ENCODE data around the gene DDX23. TPM values are rescaled to one million over a fixed set of nuclear protein-coding genes. Genes with fewer than 3 reads are reported as not detected.
"Not testable (repeated sequence)": the region's sequence is repeated elsewhere in the genome, so short reads cannot be mapped to it uniquely, and the experiment has no call there.

Gene DDX23
- total RNA-seq, 1 experiment from 2014 or later: 102 TPM

GRCh38 chr12:48856379-48856778, 4.4 kb upstream of the DDX23 start:
- POLR2A ChIA-PET (ENCODE audit: unreplicated experiment): no interaction called here

GRCh38 chr12:48854932-48855331, 3.0 kb upstream of the DDX23 start:
- H3K9me3 ChIP-seq (ENCODE audit: low read length); H2AFZ ChIP-seq (ENCODE audit: low read length); H3K36me3 ChIP-seq (ENCODE audit: low read depth, low read length); DNase-seq; H3K9ac ChIP-seq (ENCODE audit: low read length); H3F3A ChIP-seq (ENCODE audit: low read length, unreplicated experiment); H3K9me2 ChIP-seq (replicated peaks; ENCODE audit: low read length); ATAC-seq; POLR2A ChIA-PET (ENCODE audit: unreplicated experiment); H3K4me3 ChIP-seq (ENCODE audit: low read length); H4K20me1 ChIP-seq (ENCODE audit: low read length); CTCF ChIA-PET; H3K27me3 ChIP-seq (ENCODE audit: low read length); H3K27ac ChIP-seq (ENCODE audit: low read length); H3K4me2 ChIP-seq (ENCODE audit: low read length); BruUV-seq (replicated peaks): not testable (repeated sequence)
- Histone ChIP-seq H3K4me1 (ENCODE audit: insufficient read depth, low read length) (peaks cover 17% of the 10 kb centered on the region), H3K79me2 (ENCODE audit: low read length) (peaks cover 20% of the 10 kb centered on the region)
- intact Hi-C loops (cut with micrococcal nuclease): loop anchor here (5.0 kb wide), 1 partner anchor 127 kb away; no protein-coding TSS in a partner anchor

More at GRCh38 chr12:48856379-48856778, 4.4 kb upstream of the DDX23 start:
- Histone ChIP-seq H3K36me3 (ENCODE audit: low read depth, low read length) (no peaks in the 10 kb centered on the region), H4K20me1 (ENCODE audit: low read length) (no peaks in the 10 kb centered on the region), H3K4me1 (ENCODE audit: insufficient read depth, low read length) (peaks cover 8% of the 10 kb centered on the region; the same call in 1 of the 2 replicates), H3K9ac (ENCODE audit: low read length) (no peak overlapping the region), H3K27me3 (ENCODE audit: low read length) (no peaks in the 10 kb centered on the region), H3K27ac (ENCODE audit: low read length) (no peak overlapping the region), H3K4me3 (ENCODE audit: low read length) (no peak overlapping the region), H3K4me2 (ENCODE audit: low read length) (no peak overlapping the region), H3K9me3 (ENCODE audit: low read length) (no peaks in the 10 kb centered on the region), H3F3A (ENCODE audit: low read length, unreplicated experiment) (no peaks in the 10 kb centered on the region), H3K79me2 (ENCODE audit: low read length) (peaks cover 6% of the 10 kb centered on the region), H2AFZ (ENCODE audit: low read length) (no peak overlapping the region), H3K9me2 (replicated peaks; ENCODE audit: low read length) (no peaks in the 10 kb centered on the region)
- ATAC-seq (no peak), DNase-seq (no peak)
- TF ChIP-seq, protein P1, sequence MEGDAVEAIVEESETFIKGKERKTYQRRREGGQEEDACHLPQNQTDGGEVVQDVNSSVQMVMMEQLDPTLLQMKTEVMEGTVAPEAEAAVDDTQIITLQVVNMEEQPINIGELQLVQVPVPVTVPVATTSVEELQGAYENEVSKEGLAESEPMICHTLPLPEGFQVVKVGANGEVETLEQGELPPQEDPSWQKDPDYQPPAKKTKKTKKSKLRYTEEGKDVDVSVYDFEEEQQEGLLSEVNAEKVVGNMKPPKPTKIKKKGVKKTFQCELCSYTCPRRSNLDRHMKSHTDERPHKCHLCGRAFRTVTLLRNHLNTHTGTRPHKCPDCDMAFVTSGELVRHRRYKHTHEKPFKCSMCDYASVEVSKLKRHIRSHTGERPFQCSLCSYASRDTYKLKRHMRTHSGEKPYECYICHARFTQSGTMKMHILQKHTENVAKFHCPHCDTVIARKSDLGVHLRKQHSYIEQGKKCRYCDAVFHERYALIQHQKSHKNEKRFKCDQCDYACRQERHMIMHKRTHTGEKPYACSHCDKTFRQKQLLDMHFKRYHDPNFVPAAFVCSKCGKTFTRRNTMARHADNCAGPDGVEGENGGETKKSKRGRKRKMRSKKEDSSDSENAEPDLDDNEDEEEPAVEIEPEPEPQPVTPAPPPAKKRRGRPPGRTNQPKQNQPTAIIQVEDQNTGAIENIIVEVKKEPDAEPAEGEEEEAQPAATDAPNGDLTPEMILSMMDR (conservative IDR thresholded peaks at IDR 0.05; ENCODE audit: low read depth, low read length): no peak
- TF ChIP-seq EZH2 (IDR thresholded peaks at IDR 0.05; ENCODE audit: low read length, unreplicated experiment) (no peak), EZH2phosphoT487 (IDR thresholded peaks at IDR 0.05; ENCODE audit: borderline replicate concordance, low read length) (no peak)
- intact Hi-C loops (cut with micrococcal nuclease): no loop called here
- CTCF ChIA-PET: no interaction called here
- no TSS peak for BruUV-seq (replicated peaks)

DNA sequence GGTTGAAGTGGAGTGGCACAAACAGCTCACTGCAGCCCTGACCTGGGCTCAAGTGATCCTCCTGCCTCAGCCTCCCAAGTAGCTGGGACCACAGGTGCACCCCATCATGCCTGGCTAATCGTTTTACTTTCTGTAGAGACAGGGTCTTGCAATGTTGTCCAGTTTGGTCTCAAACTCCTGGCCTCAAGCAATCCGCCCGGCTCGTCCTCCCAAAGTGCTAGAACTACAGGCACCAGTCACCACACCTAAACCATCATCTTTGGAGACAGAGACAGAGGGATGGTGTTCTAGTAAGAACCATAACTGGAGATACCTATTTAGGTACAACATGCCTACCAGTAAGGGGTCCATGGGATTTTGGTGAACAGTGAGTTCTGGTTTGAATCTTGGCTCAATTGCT, 2.5 kb upstream of the DDX23 start:
- CTCF ChIA-PET: no interaction called here
- no peak for TF ChIP-seq EZH2 (IDR thresholded peaks at IDR 0.05; ENCODE audit: low read length, unreplicated experiment)
- TF ChIP-seq, protein P1 (conservative IDR thresholded peaks at IDR 0.05; ENCODE audit: low read depth, low read length): no peak
- TF ChIP-seq EZH2phosphoT487 (IDR thresholded peaks at IDR 0.05; ENCODE audit: borderline replicate concordance, low read length): no peak
- H4K20me1 ChIP-seq (ENCODE audit: low read length): no peaks in the 10 kb centered on the region
- POLR2A ChIA-PET (ENCODE audit: unreplicated experiment): no interaction called here
- intact Hi-C loops (cut with micrococcal nuclease): loop anchor here (5.0 kb wide), 1 partner anchor 128 kb away; no protein-coding TSS in a partner anchor
- no peaks in the 10 kb centered on the region for H3K9me2 ChIP-seq (replicated peaks; ENCODE audit: low read length)
- H3K36me3 ChIP-seq (ENCODE audit: low read depth, low read length): no peaks in the 10 kb centered on the region
- H3K4me1 ChIP-seq (ENCODE audit: insufficient read depth, low read length): peaks cover 17% of the 10 kb centered on the region
- H3K27ac ChIP-seq (ENCODE audit: low read length): no peak overlapping the region
- no peak overlapping the region for H3K4me3 ChIP-seq (ENCODE audit: low read length)
- BruUV-seq (replicated peaks): no TSS peak
- DNase-seq: no peak
- no peaks in the 10 kb centered on the region for H3F3A ChIP-seq (ENCODE audit: low read length, unreplicated experiment)
- no peak overlapping the region for H2AFZ ChIP-seq (ENCODE audit: low read length)
- no peak for ATAC-seq
- H3K79me2 ChIP-seq (ENCODE audit: low read length): peaks cover 25% of the 10 kb centered on the region
- no peaks in the 10 kb centered on the region for H3K9me3 ChIP-seq (ENCODE audit: low read length)
- H3K4me2 ChIP-seq (ENCODE audit: low read length): no peak overlapping the region
- no peak overlapping the region for H3K9ac ChIP-seq (ENCODE audit: low read length)
- H3K27me3 ChIP-seq (ENCODE audit: low read length): no peaks in the 10 kb centered on the region
